OCI-M1 (cell line): ENCODE measurements around the gene KRT34.
A peak's percentile ranks its signal among the peaks of the same experiment; 100 is the strongest.

Source experiments
- DNase-seq: peaks from one replicate; lab custom pipeline; 2025; lab: John Stamatoyannopoulos, UW

KRT34 gene

DNA sequence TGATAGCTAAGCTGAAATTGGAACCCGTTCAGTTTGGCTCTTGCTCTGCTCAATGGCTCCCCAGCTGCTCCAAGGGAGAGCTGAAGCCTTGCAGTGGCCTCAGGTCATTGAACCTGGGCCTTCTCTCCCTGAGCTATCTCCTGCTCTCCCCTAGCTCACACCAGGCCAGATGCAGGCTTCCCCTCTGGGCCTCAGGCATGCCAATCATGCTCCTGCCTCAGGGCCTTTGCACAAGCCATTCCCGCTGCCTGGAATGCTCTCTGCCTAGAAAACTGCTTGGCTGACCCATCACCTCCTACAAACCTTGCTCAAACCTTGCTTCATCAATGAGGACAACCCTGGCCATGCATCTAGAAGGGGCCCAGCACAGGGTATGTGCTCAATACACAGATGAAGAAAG lies 49.9 kb downstream of the KRT34 start:
- no peak for DNase-seq

- no peak for DNase-seq
These were observed 50.5 kb downstream of the KRT34 start for GRCh38 chr17:41331606-41332005.

- DNase-seq: peak; percentile 33
These were observed 52.7 kb downstream of the KRT34 start for GRCh38 chr17:41329279-41329948.

DNA sequence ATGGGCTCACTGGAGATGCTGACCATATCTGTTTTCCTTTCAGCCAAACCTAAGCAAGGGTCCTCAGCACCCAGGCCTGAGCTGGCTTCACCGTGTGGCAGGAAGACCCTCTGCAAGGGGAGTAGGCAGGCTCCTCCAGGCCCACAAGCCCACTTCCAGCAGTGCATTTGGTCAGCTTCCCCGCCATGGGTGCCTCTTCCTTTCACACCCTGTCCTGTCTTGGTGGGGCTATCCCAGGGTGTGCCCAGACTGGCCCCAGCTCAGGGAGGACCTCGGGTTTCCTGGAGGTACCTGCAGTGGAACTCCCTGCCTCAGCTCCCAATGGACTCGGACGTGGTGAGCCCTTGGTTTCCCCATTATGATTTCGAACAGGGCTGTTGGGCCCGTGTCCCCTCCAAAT lies 53.9 kb downstream of the KRT34 start:
- no peak for DNase-seq
